ENCODE results near the gene SRRD. TPM values are rescaled to one million over a fixed set of nuclear protein-coding genes. Genes with fewer than 3 reads are reported as not detected.

Gene SRRD
- total and polyA plus RNA-seq, 7 experiments from 2014 or later, result 18.9 to 29.0 (median 21.3) TPM

DNA sequence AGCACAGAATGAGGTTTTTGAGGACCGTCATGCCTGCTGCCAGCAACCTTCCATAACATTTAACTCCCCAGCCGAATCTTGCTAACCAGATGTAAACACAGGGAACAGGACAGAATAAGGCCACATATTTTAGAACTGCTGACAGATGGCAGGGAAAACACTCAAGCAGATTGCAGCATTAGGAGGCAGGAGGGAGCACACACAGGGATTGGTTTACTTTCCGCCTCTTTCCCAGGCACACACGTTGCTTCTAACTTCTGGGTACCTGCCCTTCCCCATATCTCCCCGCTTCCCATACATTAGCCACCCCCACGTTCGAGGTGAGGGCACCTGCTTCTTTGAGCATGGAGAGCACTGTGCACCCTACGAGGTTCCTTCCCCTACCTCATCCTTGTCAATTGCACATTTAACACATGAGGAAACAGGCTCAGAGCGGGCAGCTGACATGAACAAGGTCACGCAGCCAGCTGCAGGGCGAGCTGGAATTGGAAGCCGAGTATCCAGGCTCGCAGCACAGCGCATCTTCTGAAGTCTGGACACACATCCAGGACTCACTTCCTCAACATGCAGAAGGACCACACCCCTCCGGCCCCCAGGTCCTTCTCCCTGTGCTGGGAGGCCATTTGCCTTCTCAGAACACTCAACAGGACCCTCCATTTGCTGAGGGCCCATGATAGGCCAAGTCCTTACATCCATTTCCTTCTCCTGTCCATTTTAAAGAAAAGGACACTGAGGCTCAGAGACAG is 35.9 kb upstream of the SRRD start:
- Histone ChIP-seq H3K27me3 (ENCODE audit: control insufficient read depth in 2 of 2, insufficient read depth in 2 of 2, low read length in 2 of 2) (no peaks in the 10 kb centered on the region), H3K4me1 (ENCODE audit: control insufficient read depth in 2 of 2, insufficient read depth in 2 of 2, low read length in 2 of 2) (no peaks in the 10 kb centered on the region), H3K4me3 (ENCODE audit: low read length) (no peak overlapping the region), H3K9me3 (ENCODE audit: control insufficient read depth in 2 of 3, low read length in 3 of 3) (no peaks in the 10 kb centered on the region), H3K27ac (ENCODE audit: low read depth, low read length) (no peak overlapping the region), H3K36me3 (ENCODE audit: control insufficient read depth in 2 of 3, insufficient read depth in 3 of 3, low read length in 3 of 3) (peaks cover 0 to 32% (median 0%) of the 10 kb centered on the region in 3 experiments)
- ATAC-seq (no peak), DNase-seq (no peak)
- intact Hi-C loops (cut with micrococcal nuclease), result no loop called here
- CTCF ChIA-PET, result no interaction called here
- no peak overlapping the region for H3K4me3 Mint-ChIP-seq
- peak overlapping the region in 2 of 9 donors; percentile 56 to 63 for H3K27ac Mint-ChIP-seq
- H3K9me3 Mint-ChIP-seq, result no peaks in the 10 kb centered on the region
- H3K27me3 Mint-ChIP-seq, result no peaks in the 10 kb centered on the region
- peaks cover 0 to 21% (median 7%) of the 10 kb centered on the region in 5 donors for H3K36me3 Mint-ChIP-seq
- no peaks in the 10 kb centered on the region for H3K4me1 Mint-ChIP-seq
- POLR2A ChIA-PET, result no interaction called here

DNA sequence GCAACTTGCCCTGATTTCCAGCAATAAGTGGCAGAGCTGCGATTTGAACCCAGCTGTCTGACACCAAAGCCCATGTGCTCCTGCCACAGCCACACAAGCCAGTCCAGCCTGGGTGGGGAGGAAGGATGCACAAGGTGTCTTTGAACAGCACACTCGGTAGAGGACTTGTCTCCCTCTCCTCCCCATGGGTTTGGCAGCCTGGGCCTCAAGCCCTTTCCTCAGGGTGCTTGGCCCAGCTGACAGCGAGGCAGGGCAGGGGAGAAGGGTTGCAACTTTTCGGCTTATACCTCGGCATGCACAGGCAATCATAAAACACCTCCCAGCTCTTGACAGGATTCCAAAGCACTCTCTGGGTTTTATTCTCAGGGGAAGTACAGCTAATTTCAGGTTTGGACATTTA is 35.3 kb upstream of the SRRD start:
- Histone ChIP-seq H3K27ac (ENCODE audit: low read depth, low read length) (no peak overlapping the region), H3K4me1 (ENCODE audit: control insufficient read depth in 2 of 2, insufficient read depth in 2 of 2, low read length in 2 of 2) (no peaks in the 10 kb centered on the region), H3K36me3 (ENCODE audit: control insufficient read depth in 2 of 3, insufficient read depth in 3 of 3, low read length in 3 of 3) (peaks cover 0 to 38% (median 0%) of the 10 kb centered on the region in 3 experiments), H3K4me3 (ENCODE audit: low read length) (no peak overlapping the region), H3K9me3 (ENCODE audit: control insufficient read depth in 2 of 3, low read length in 3 of 3) (no peaks in the 10 kb centered on the region), H3K27me3 (ENCODE audit: control insufficient read depth in 2 of 2, insufficient read depth in 2 of 2, low read length in 2 of 2) (no peaks in the 10 kb centered on the region)
- ChIA-PET POLR2A (interaction anchor here (0.7 kb wide), 1 partner anchor 18 kb away, joined by 3 read pairs; no protein-coding TSS in a partner anchor), CTCF (interaction anchor here (0.8 kb wide), 1 partner anchor 18 kb away, joined by 3 read pairs; no protein-coding TSS in a partner anchor)
- H3K4me3 Mint-ChIP-seq, result no peak overlapping the region
- H3K27ac Mint-ChIP-seq, result no peak overlapping the region
- H3K36me3 Mint-ChIP-seq, result peaks cover 0 to 18% (median 7%) of the 10 kb centered on the region in 5 donors
- DNase-seq (no peak), ATAC-seq (no peak)
- H3K27me3 Mint-ChIP-seq, result no peaks in the 10 kb centered on the region
- intact Hi-C loops (cut with micrococcal nuclease), result no loop called here
- H3K4me1 Mint-ChIP-seq, result no peaks in the 10 kb centered on the region
- no peaks in the 10 kb centered on the region for H3K9me3 Mint-ChIP-seq

DNA sequence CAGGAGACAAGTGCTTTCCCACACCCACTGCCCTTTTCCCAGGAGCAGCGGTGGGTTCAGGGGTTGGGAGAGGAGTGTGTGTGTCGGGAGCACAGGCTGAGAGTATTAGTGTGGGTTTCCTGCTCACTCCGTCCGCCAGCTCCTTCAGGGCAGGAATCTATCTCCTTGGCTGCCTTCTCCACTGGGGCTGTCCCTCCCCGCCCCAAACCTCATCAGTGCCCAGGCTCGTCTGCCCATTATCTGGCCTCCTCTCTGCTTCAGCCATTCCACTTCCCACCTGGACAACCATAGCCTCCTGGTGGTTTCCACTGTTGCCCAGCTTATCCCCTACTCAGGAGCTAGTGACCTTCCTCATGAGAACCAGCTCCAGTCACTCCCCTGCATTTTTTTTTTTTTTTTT is 34.7 kb upstream of the SRRD start:
- CTCF ChIA-PET, result interaction anchor here (0.8 kb wide), 1 partner anchor 18 kb away, joined by 3 read pairs; no protein-coding TSS in a partner anchor
- ATAC-seq (no peak), DNase-seq (no peak)
- intact Hi-C loops (cut with micrococcal nuclease), result no loop called here
- Mint-ChIP-seq H3K27me3 (no peaks in the 10 kb centered on the region), H3K27ac (no peak overlapping the region), H3K4me1 (peaks cover 0 to 2% (median 0%) of the 10 kb centered on the region in 7 donors), H3K36me3 (peaks cover 0 to 23% (median 9%) of the 10 kb centered on the region in 5 donors), H3K4me3 (no peak overlapping the region), H3K9me3 (no peaks in the 10 kb centered on the region)
- Histone ChIP-seq H3K4me3 (ENCODE audit: low read length) (no peak overlapping the region), H3K36me3 (ENCODE audit: control insufficient read depth in 2 of 3, insufficient read depth in 3 of 3, low read length in 3 of 3) (peaks cover 0 to 39% (median 0%) of the 10 kb centered on the region in 3 experiments), H3K4me1 (ENCODE audit: control insufficient read depth in 2 of 2, insufficient read depth in 2 of 2, low read length in 2 of 2) (no peaks in the 10 kb centered on the region), H3K9me3 (ENCODE audit: control insufficient read depth in 2 of 3, low read length in 3 of 3) (no peaks in the 10 kb centered on the region), H3K27ac (ENCODE audit: low read depth, low read length) (no peak overlapping the region), H3K27me3 (ENCODE audit: control insufficient read depth in 2 of 2, insufficient read depth in 2 of 2, low read length in 2 of 2) (no peaks in the 10 kb centered on the region)
- POLR2A ChIA-PET, result interaction anchor here (0.7 kb wide), 1 partner anchor 19 kb away, joined by 3 read pairs; no protein-coding TSS in a partner anchor

DNA sequence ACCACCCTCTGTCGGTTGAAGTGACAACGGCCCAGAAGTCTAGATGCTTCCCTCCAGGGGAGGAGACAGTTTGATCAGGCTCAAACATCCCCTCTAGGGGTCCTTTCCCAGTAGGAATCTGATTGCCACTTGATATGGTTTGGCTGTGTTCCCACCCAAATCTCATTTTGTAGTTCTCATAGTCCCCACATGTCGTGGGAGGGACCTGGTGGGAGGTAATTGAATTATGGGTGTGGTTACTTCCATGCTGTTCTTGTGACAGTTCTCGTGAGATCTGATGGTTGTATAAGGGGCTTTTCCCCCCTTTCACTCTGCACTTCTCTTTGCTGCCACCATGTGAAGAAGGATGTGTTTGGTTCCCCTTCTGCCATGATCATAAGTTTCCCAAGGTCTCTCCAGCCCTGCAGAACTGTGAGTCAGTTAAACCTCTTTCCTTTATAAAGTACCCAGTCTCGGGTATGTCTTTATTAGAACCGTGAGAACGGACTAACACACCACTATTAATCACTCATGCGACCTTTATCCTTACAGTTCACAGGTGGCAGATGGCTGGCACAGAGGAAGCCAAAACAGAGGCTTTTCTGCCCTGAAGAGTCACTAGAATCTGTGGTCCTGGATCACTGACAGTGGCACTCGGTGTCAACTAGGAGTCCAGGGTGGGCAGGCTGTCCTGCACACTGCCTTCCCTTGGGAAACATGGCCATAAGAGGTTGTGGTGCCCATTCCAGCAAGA is 33.1 kb upstream of the SRRD start:
- intact Hi-C loops (cut with micrococcal nuclease), result no loop called here
- H3K36me3 ChIP-seq (ENCODE audit: control insufficient read depth in 2 of 3, insufficient read depth in 3 of 3, low read length in 3 of 3), result peaks cover 0 to 44% (median under 1%) of the 10 kb centered on the region in 3 experiments
- CTCF ChIA-PET, result no interaction called here
- POLR2A ChIA-PET, result no interaction called here
- no peaks in the 10 kb centered on the region for H3K27me3 ChIP-seq (ENCODE audit: control insufficient read depth in 2 of 2, insufficient read depth in 2 of 2, low read length in 2 of 2)
- Mint-ChIP-seq H3K27me3 (no peaks in the 10 kb centered on the region), H3K4me3 (no peak overlapping the region), H3K4me1 (peaks cover 0 to 2% (median 0%) of the 10 kb centered on the region in 7 donors), H3K36me3 (peaks cover under 1 to 24% (median 7%) of the 10 kb centered on the region in 5 donors), H3K9me3 (no peaks in the 10 kb centered on the region), H3K27ac (peak overlapping the region in 1 of 9 donors; percentile 33)
- H3K4me3 ChIP-seq (ENCODE audit: low read length), result no peak overlapping the region
- H3K9me3 ChIP-seq (ENCODE audit: control insufficient read depth in 2 of 3, low read length in 3 of 3), result no peaks in the 10 kb centered on the region
- ATAC-seq, result no peak
- H3K27ac ChIP-seq (ENCODE audit: low read depth, low read length), result no peak overlapping the region
- H3K4me1 ChIP-seq (ENCODE audit: control insufficient read depth in 2 of 2, insufficient read depth in 2 of 2, low read length in 2 of 2), result no peaks in the 10 kb centered on the region
- no peak for DNase-seq

DNA sequence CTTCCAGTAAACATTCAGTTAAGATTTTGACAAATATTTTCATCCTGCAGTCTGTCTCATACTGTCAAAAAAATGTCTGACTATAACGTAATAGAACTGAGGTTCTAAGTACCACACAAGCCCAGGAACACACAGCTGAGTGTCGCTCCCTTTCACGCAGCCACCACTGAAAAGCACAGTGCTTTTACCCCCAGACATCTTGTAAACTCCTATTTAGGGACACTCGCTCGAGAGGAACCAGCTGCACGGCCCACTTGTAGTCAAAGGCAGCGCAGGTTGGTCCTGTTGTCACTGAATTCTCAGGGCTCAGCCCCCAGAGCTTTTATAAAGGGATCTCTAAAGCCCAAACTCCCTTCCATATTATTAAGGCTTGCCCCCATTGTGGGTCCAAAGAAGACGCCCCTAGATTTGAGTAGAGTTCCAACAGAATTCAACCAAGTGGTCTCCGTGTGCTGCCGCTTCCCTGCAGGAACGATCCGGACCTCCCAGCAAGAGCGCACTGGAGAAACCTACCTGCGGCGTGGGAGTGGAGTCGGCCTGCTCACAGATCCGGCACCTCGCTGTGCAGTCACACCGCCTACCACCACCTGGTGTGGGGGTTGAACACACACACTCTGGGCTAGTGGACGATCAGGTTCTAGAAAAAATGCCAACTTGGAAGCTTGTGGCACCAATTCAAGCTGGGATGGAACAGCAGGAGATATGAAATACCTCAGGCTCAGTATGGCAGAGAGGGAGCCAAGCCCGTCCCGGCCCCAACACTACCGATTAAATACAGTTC is 31.3 kb upstream of the SRRD start:
- Histone ChIP-seq H3K27ac (ENCODE audit: low read depth, low read length) (no peak overlapping the region), H3K4me1 (ENCODE audit: control insufficient read depth in 2 of 2, insufficient read depth in 2 of 2, low read length in 2 of 2) (no peaks in the 10 kb centered on the region), H3K36me3 (ENCODE audit: control insufficient read depth in 2 of 3, insufficient read depth in 3 of 3, low read length in 3 of 3) (peaks cover 0 to 60% (median 5%) of the 10 kb centered on the region in 3 experiments), H3K9me3 (ENCODE audit: control insufficient read depth in 2 of 3, low read length in 3 of 3) (no peaks in the 10 kb centered on the region), H3K4me3 (ENCODE audit: low read length) (no peak overlapping the region), H3K27me3 (ENCODE audit: control insufficient read depth in 2 of 2, insufficient read depth in 2 of 2, low read length in 2 of 2) (no peaks in the 10 kb centered on the region)
- CTCF ChIA-PET, result no interaction called here
- peaks cover 7 to 35% (median 13%) of the 10 kb centered on the region in 5 donors for H3K36me3 Mint-ChIP-seq
- intact Hi-C loops (cut with micrococcal nuclease), result no loop called here
- H3K4me3 Mint-ChIP-seq, result no peak overlapping the region
- POLR2A ChIA-PET, result no interaction called here
- H3K4me1 Mint-ChIP-seq, result peaks cover 0 to 2% (median 0%) of the 10 kb centered on the region in 7 donors
- peak overlapping the region in 1 of 9 donors; percentile 59 for H3K27ac Mint-ChIP-seq
- DNase-seq (no peak), ATAC-seq (no peak)
- H3K9me3 Mint-ChIP-seq, result no peaks in the 10 kb centered on the region
- no peaks in the 10 kb centered on the region for H3K27me3 Mint-ChIP-seq

DNA sequence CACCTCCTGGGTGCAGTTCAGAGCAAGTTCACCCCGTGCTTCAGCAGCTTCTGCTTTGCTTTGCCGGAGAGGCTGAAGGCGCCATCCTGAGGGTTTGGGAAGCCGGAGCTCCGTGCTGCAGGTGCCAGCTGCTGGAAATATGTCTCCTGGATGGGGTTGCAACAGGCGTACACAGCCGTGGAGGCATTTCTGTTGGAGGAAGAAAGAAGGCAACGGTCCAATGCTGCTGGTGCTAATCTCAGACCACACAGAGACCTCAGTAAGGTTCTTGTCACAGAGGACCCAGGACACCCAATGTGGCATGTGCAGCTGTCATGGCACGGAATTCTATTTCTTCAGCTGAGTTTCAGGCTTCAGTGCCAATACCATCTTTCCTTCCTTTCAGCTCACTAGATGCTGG is 30.5 kb upstream of the SRRD start:
- H3K27me3 ChIP-seq (ENCODE audit: control insufficient read depth in 2 of 2, insufficient read depth in 2 of 2, low read length in 2 of 2), result no peaks in the 10 kb centered on the region
- Mint-ChIP-seq H3K9me3 (no peaks in the 10 kb centered on the region), H3K4me1 (peaks cover 0 to 2% (median 0%) of the 10 kb centered on the region in 7 donors), H3K4me3 (no peak overlapping the region), H3K27me3 (no peaks in the 10 kb centered on the region), H3K36me3 (peaks cover 7 to 39% (median 16%) of the 10 kb centered on the region in 5 donors), H3K27ac (no peak overlapping the region)
- DNase-seq (no peak), ATAC-seq (no peak)
- intact Hi-C loops (cut with micrococcal nuclease), result no loop called here
- H3K4me1 ChIP-seq (ENCODE audit: control insufficient read depth in 2 of 2, insufficient read depth in 2 of 2, low read length in 2 of 2), result no peaks in the 10 kb centered on the region
- no peak overlapping the region for H3K4me3 ChIP-seq (ENCODE audit: low read length)
- H3K36me3 ChIP-seq (ENCODE audit: control insufficient read depth in 2 of 3, insufficient read depth in 3 of 3, low read length in 3 of 3), result peaks cover 0 to 68% (median 5%) of the 10 kb centered on the region in 3 experiments
- CTCF ChIA-PET, result no interaction called here
- H3K27ac ChIP-seq (ENCODE audit: low read depth, low read length), result no peak overlapping the region
- POLR2A ChIA-PET, result no interaction called here
- no peaks in the 10 kb centered on the region for H3K9me3 ChIP-seq (ENCODE audit: control insufficient read depth in 2 of 3, low read length in 3 of 3)

All from naive thymus-derived CD4-positive, alpha-beta T cell (primary cell).